Body of pancreas (tissue), 4 donors: ENCODE results near the gene CADM3. TPM values are rescaled to one million over a fixed set of nuclear protein-coding genes. Genes with fewer than 3 reads are reported as not detected.

Experiments used
- ATAC-seq: fragments of 150-250 bp; one replicate; pipeline ENCODE4 v1.9.1; 2016
- DNase-seq, 4 donors: peaks; one replicate each; pipeline ENCODE4 v3.0.0-alpha.2; 2019
- H3K27ac ChIP-seq, 4 donors: fragments of 200-600 bp; sonication (generic); 1 replicate in 3 of 4; 2 replicates in 1 of 4; pipeline versions ENCODE4 v1.5.1 to v1.6.1; 2016 to 2019; ENCODE audit warnings: mild to moderate bottlenecking in 1 of 4, mixed read lengths in 1 of 4, moderate library complexity in 1 of 4
- H3K27me3 ChIP-seq, 2 donors: fragments of 200-600 bp; sonication (generic); one replicate each; pipeline ENCODE4 v1.6.0; 2016; ENCODE audit warnings: mild to moderate bottlenecking in 1 of 2
- H3K36me3 ChIP-seq, 2 donors: fragments of 200-600 bp; sonication (generic); replicated peaks in 1 of 2; 2 replicates each; pipeline ENCODE4 v1.5.1; 2016; ENCODE audit warnings: low read depth in 2 of 2; ENCODE audit not compliant: insufficient read depth in 1 of 2
- H3K4me1 ChIP-seq: fragments of 200-600 bp; sonication (generic); one replicate; pipeline ENCODE4 v1.6.0; 2016
- H3K4me3 ChIP-seq, 2 donors: fragments of 200-600 bp; sonication (generic); 1 replicate in 1 of 2; 2 replicates in 1 of 2; pipeline ENCODE4 v1.5.1; 2016 to 2019
- H3K9me3 ChIP-seq, 3 donors: fragments of 200-600 bp; sonication (generic); 1 replicate in 2 of 3; 2 replicates in 1 of 3; pipeline ENCODE4 v1.5.1; 2016
- CTCF ChIP-seq, 7 experiments: fragments of 450-650 bp in 4 of 7; fragments of 200-600 bp in 3 of 7; sonication (generic) in 3 of 7; IDR thresholded peaks; one replicate each; pipeline ENCODE4 v1.5.1; 2016 to 2019; ENCODE audit warnings: antibody characterized with exemption in 7 of 7
- POLR2A ChIP-seq, 3 donors: fragments of 450-650 bp; IDR thresholded peaks; one replicate each; pipeline ENCODE4 v1.6.1; 2016; ENCODE audit warnings: antibody characterized with exemption in 3 of 3, mild to moderate bottlenecking in 2 of 3
- WGBS, 2 donors: methylation state at CpG; one replicate each; pipeline ENCODE4 v1.1.5; 2017; 5-methylcytosine and 5-hydroxymethylcytosine counted together
- intact Hi-C: fragments of 100-400 bp; cut with DNase I; formaldehyde crosslinking; loops from one replicate; pipeline ENCODE4 v1.15.1; 2023
- total RNA-seq, 2 donors: library from RNA; depleted of rRNA; stranded (reverse); fragments of >200 nt; gene quantifications; one replicate each; pipeline ENCODE4 v1.1.0, GENCODE V29; 2016

CADM3 gene
- total RNA-seq, 2 donors from 2014 or later = 0.26 to 1.6 TPM

DNA sequence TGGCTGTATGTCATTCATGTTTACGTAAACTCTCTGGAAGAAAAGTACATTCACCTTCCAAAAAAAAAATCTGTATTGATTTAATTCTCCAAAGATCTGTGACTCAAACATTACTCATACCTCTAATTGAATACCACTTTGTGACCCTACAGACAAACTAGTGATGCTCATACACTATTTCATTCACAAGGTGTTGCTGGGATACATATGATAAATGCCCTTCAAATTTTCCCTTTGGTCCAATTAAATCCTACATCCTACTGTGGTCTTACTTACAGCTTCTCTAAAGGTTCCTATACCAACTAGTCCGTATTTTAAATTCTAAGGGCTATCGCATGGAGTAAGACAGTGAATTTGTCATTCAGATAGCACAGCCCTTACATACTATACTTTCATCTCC, 26.8 kb upstream of the CADM3 start:
- 74 to 86% methylated on average over 3 of the region's 3 CpGs for WGBS, 2 donors

DNA sequence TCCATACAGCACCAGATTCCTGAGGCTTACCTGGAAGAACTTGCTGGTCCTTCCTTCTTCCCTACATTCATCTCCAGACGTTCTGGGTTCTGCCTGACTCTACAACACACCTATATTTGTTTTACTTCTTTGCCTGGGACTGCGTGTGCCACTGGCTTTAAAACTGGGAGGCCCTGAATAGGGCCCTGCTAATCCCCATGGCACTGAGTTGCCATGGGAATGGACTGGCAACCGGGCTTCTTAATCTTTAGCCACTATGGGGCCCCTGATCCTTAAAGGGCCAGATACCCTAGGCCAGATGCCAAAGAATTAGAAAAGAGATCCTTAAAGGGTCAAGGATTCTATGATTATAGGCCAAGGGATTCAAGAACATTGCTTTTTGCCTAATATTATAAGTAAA, 24.4 kb upstream of the CADM3 start:
- H3K36me3 ChIP-seq = no peaks in the 10 kb centered on the region
- TF ChIP-seq POLR2A (IDR thresholded peaks at IDR 0.05) (no peak), CTCF (IDR thresholded peaks at IDR 0.05) (no peak)
- 27 to 40% methylated on average over 3 of the region's 3 CpGs for WGBS, 2 donors
- H3K27ac ChIP-seq = no peak overlapping the region
- no peak for DNase-seq
- no peak overlapping the region for H3K4me3 ChIP-seq
- H3K27me3 ChIP-seq = no peaks in the 10 kb centered on the region
- no peak for ATAC-seq
- no peaks in the 10 kb centered on the region for H3K4me1 ChIP-seq
- intact Hi-C loops = no loop called here
- no peaks in the 10 kb centered on the region for H3K9me3 ChIP-seq

More for the DNA sequence above, 26.8 kb upstream of the CADM3 start:
- no peaks in the 10 kb centered on the region for H3K27me3 ChIP-seq
- no peaks in the 10 kb centered on the region for H3K36me3 ChIP-seq
- intact Hi-C loops = no loop called here
- DNase-seq = no peak
- H3K4me1 ChIP-seq = no peaks in the 10 kb centered on the region
- no peak overlapping the region for H3K27ac ChIP-seq
- no peaks in the 10 kb centered on the region for H3K9me3 ChIP-seq
- no peak for ATAC-seq
- TF ChIP-seq CTCF (IDR thresholded peaks at IDR 0.05) (no peak), POLR2A (IDR thresholded peaks at IDR 0.05) (no peak)
- no peak overlapping the region for H3K4me3 ChIP-seq

DNA sequence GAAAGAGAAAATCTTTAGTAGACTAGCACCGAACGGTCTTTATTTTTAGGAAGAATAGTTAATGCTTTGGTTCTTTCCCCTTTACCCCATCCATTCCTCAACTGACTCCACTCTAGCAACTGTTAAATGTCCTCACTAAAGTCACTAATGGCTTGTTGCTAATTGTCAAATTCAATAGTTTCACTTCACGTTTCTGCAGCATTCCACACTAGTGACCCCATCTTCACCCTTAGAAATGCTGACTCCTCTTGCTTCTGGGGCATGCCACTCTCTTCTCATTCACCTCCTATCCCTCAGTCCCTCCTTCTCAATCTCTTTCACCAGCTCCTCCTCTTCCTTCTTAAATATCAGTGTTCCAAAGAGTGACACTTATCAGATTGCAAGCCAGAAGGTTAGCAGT, 19.4 kb upstream of the CADM3 start:
- Histone ChIP-seq H3K9me3 (no peaks in the 10 kb centered on the region), H3K4me3 (no peak overlapping the region), H3K27ac (no peak overlapping the region), H3K36me3 (no peaks in the 10 kb centered on the region), H3K4me1 (no peaks in the 10 kb centered on the region), H3K27me3 (no peaks in the 10 kb centered on the region)
- 59 to 61% methylated on average over 3 of the region's 3 CpGs for WGBS, 2 donors
- TF ChIP-seq POLR2A (IDR thresholded peaks at IDR 0.05) (no peak), CTCF (IDR thresholded peaks at IDR 0.05) (no peak)
- DNase-seq (no peak), ATAC-seq (no peak)
- intact Hi-C loops = no loop called here

DNA sequence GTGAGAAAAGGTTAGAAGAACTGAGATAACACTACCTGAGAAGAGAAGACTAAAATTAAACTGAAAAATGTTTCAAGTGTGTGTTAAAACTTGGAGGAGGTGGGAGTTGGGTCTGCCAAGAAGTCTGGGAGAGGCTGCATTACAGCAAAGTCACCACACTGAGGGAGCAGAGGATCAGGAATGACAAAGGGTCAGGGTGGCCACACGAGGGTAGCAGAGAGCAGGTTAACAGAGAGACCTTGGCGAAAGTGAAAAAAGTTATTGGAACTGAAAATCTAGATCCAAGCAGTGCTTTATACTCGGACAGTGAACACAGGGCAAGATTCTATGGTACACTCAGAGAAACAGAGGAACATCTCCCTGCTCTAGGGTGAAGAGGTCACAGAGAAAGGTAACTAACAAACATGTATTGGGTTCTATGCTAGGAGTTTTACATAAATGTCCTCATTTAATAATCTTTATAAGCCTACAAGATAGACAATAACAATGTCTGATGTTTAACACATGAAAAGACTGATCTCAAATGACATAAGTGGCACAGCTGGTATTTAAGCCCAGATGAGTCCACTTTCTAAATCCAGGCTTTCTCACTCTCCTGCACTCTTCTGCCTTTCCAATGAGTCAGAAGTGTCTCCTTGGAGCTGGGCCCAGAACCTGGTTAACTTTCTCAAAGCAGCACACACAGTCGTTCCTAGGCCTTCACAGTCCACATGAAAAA, 10.3 kb upstream of the CADM3 start:
- H3K27me3 ChIP-seq = no peaks in the 10 kb centered on the region
- TF ChIP-seq CTCF (IDR thresholded peaks at IDR 0.05) (peak; percentile 87 to 100 (median 99)), POLR2A (IDR thresholded peaks at IDR 0.05) (no peak)
- H3K36me3 ChIP-seq = no peaks in the 10 kb centered on the region
- peaks cover 6% of the 10 kb centered on the region for H3K4me1 ChIP-seq
- H3K27ac ChIP-seq = no peak overlapping the region
- DNase-seq (peak; percentile 76 to 82 (median 79)), ATAC-seq (peak; percentile 100)
- 0 to 1% methylated on average over 4 of the region's 4 CpGs for WGBS, 2 donors
- intact Hi-C loops = loop anchor here (5.0 kb wide), 1 partner anchor 36 kb away; no protein-coding TSS in a partner anchor
- H3K4me3 ChIP-seq = no peak overlapping the region
- no peaks in the 10 kb centered on the region for H3K9me3 ChIP-seq

DNA sequence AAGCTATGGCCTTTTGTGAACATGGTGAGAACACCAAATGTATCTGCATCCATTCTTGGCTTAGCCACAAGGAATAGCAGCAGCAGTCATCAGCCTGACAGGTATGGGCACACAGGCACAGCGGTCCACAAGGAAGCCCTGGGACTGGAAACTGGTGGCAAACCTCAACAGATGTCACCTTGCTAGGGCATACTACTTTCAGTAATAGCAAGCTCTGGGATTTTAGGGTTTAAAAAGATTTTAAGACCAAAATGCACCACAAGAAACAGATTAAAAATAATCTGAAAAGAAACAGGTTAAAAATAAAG, 9.7 kb upstream of the CADM3 start:
- no peak overlapping the region for H3K27ac ChIP-seq
- intact Hi-C loops = loop anchor here (5.0 kb wide), 1 partner anchor 36 kb away; no protein-coding TSS in a partner anchor
- no peaks in the 10 kb centered on the region for H3K9me3 ChIP-seq
- no peak for DNase-seq
- no peak for ATAC-seq
- H3K27me3 ChIP-seq = no peaks in the 10 kb centered on the region
- no peak overlapping the region for H3K4me3 ChIP-seq
- 89 to 95% methylated on average over 1 of the region's 1 CpG for WGBS, 2 donors
- peaks cover 6% of the 10 kb centered on the region for H3K4me1 ChIP-seq
- no peak for TF ChIP-seq POLR2A (IDR thresholded peaks at IDR 0.05)
- TF ChIP-seq CTCF (IDR thresholded peaks at IDR 0.05) = no peak
- H3K36me3 ChIP-seq = no peaks in the 10 kb centered on the region
